ENCODE data around the gene DNAJC11.

DNAJC11 gene

GRCh38 chr1:6594977-6595740 is 106.5 kb downstream of the DNAJC11 start:
- TF ChIP-seq GATA2 (IDR thresholded peaks at IDR 0.05; ENCODE audit: low read depth, low read length) (no peak), GATA3 (IDR thresholded peaks at IDR 0.05; ENCODE audit: low read depth, low read length) (no peak)

GRCh38 chr1:6593810-6594209 is 107.8 kb downstream of the DNAJC11 start:
- no peak for TF ChIP-seq GATA2 (IDR thresholded peaks at IDR 0.05; ENCODE audit: low read depth, low read length)
- no peak for TF ChIP-seq GATA3 (IDR thresholded peaks at IDR 0.05; ENCODE audit: low read depth, low read length)

DNA sequence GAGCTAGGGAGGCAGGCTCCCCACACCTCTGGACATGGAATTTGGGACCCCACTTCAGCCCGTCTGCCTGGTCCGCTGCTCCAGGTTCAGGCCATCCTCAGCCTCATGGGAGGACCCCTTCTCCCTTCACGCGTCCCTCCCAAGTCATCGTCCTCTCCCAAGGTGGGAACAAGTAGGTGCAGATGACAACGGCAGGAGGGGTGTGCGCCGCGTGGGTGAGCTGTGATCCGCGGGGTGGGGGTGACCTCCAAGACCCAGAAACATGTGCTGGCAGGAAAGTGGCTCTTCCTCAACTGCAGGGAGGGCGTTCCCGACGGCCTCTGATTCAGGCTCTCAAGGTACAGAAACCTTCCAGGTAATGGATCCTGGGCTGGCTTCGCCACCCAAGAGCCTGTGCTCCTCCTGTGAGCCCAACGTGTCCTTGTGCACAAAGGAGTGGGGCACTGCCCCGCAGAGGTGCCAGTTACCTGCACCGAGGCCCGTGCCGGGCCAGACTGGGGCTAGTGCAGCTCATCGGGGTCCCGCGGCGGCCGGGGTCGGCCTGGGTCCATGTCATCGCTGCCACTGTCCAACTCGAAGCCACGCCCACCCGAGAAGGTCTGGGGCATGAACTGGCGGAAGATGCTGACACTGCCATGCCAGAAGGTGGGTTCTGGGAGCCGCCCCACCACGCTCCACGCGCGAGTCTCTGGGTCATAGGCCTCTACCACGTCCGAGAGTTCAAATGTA is 108.6 kb downstream of the DNAJC11 start:
- TF ChIP-seq GATA2 (IDR thresholded peaks at IDR 0.05; ENCODE audit: low read depth, low read length) (no peak), GATA3 (IDR thresholded peaks at IDR 0.05; ENCODE audit: low read depth, low read length) (no peak)

DNA sequence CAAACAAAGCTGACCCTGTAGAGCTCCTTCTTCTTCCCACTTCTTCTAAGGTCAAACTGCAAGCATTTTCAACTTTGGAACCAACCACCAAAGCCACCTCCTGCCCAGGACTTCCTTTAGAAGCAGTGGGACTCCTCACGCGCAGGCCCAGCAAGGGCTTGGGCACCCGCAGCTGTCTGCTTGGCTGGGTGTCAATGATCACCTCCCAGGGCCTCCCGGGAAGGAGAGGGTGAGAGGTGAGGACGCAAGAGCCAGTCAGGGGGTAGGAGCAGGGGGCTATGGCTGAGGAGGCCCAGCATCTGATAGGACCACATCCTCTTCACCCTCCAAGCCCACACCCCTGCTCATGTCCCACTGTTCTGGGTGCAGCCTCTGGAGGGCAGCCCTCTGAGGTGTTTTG is 109.2 kb downstream of the DNAJC11 start:
- TF ChIP-seq GATA3 (IDR thresholded peaks at IDR 0.05; ENCODE audit: low read depth, low read length) = no peak

DNA sequence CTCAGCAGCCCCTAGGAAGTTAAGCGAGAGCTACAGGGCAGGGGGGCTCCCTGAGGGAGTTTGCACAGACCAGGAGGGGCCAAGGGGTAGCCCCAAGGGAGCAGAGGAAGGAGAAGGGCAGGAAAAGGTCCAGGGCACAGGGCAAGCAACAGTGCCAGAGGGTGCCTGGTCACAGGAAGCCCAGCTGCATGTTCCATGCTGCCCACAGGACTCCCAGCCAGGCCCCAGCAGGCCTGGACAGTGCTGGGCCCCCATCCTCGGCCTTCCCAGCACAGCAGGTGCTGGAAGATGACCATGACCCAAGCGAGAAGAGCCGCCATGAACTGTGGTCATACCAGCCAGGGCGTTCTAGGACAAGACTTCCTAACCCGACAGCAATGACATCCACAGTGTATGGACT is 110.0 kb downstream of the DNAJC11 start:
- TF ChIP-seq GATA3 (IDR thresholded peaks at IDR 0.05; ENCODE audit: low read depth, low read length) (no peak), GATA2 (IDR thresholded peaks at IDR 0.05; ENCODE audit: low read depth, low read length) (no peak)

DNA sequence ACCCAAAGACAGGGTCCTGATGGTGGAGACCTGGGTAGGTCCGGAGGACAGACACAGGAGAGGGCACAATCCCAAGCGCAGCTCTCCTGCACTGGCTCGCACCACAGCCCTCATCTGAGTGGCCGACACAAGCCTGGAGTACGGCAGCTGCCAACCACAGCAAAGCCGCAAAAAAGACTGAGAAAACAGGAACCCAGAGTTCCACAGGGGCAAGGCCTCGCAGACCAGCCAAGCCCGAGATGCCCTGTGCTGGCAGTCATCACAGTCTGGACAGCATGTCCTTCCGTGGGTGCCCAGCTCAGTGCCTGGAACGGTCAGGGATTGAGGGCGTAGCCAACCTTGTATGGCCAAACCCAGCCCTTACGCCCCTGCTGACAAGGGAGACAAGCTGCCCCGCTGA is 110.4 kb downstream of the DNAJC11 start:
- no peak for TF ChIP-seq GATA3 (IDR thresholded peaks at IDR 0.05; ENCODE audit: low read depth, low read length)
- no peak for TF ChIP-seq GATA2 (IDR thresholded peaks at IDR 0.05; ENCODE audit: low read depth, low read length)

DNA sequence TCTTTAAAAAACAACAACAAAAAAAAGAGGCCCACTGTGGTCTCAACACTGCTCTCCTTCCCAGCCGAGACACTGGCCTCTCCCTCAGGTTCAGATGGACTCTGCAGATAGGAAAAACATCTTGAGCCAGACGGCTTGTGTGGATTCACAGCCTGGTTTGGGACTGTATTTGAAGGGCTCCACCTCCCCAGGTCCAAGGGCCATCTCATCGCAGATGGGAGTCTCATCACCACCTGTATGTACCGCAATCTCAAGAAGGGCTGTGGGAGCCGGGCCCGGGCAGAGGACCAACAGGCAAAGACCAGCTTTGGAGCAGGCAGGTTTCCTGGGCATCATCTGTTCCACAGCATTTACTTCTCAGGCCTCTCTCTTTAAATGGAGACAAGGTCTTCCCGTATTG is 111.6 kb downstream of the DNAJC11 start:
- no peak for TF ChIP-seq GATA2 (IDR thresholded peaks at IDR 0.05; ENCODE audit: low read depth, low read length)
- TF ChIP-seq GATA3 (IDR thresholded peaks at IDR 0.05; ENCODE audit: low read depth, low read length) = no peak

GRCh38 chr1:6588893-6589520 is 112.6 kb downstream of the DNAJC11 start:
- TF ChIP-seq GATA2 (IDR thresholded peaks at IDR 0.05; ENCODE audit: low read depth, low read length) (no peak), GATA3 (IDR thresholded peaks at IDR 0.05; ENCODE audit: low read depth, low read length) (no peak)

DNA sequence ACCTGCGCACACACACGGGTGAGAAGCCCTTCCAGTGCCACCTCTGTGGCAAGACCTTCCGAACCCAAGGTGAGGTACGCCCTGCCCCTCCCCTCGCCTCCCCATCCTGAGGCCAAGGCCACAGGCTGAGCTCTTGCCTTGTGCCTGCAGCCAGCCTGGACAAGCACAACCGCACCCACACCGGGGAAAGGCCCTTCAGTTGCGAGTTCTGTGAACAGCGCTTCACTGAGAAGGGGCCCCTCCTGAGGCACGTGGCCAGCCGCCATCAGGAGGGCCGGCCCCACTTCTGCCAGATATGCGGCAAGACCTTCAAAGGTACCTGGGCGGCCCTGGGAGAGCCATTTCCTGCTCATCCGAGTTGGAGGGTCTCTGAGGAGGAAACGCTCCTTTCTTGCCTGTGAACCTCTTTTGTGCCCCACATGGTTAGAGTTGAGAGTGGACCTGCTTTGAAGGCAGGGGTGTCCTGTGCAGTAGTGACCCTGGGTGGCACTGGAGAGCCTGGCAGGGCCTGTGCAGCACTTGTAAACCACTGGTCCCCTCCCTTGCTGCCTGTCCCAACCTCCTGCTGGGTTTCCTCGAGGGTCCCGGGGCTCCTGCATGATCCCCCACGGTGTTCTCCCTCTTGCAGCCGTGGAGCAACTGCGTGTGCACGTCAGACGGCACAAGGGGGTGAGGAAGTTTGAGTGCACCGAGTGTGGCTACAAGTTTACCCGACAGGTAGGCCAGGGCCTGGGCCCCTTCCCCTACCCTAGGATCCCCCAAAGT is 113.3 kb downstream of the DNAJC11 start:
- no peak for TF ChIP-seq GATA3 (IDR thresholded peaks at IDR 0.05; ENCODE audit: low read depth, low read length)
- TF ChIP-seq GATA2 (IDR thresholded peaks at IDR 0.05; ENCODE audit: low read depth, low read length) = no peak

- no peak for TF ChIP-seq GATA3 (IDR thresholded peaks at IDR 0.05; ENCODE audit: low read depth, low read length)
- TF ChIP-seq GATA2 (IDR thresholded peaks at IDR 0.05; ENCODE audit: low read depth, low read length) = no peak
Observed at GRCh38 chr1:6587261-6588005, 114.2 kb downstream of the DNAJC11 start.

DNA sequence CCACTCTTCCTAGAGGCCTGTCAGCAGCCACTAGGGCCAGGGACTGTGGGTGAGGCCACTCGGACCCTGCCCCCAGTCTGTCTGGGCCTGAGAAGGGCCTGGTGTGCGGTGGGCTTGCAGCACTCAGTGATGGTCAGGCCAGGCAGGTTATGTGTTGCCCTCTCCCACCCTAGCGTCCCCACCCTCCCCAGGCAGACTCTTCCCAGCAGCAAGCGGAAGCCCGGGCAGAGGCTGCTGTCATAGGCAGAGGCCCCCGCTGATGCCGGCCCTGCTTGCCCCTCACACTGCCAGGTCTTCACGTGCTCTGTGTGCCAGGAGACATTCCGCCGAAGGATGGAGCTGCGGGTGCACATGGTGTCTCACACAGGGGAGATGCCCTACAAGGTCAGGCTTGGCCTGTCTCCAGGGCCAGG is 115.2 kb downstream of the DNAJC11 start:
- TF ChIP-seq GATA2 (IDR thresholded peaks at IDR 0.05; ENCODE audit: low read depth, low read length) (no peak), GATA3 (IDR thresholded peaks at IDR 0.05; ENCODE audit: low read depth, low read length) (no peak)

DNA sequence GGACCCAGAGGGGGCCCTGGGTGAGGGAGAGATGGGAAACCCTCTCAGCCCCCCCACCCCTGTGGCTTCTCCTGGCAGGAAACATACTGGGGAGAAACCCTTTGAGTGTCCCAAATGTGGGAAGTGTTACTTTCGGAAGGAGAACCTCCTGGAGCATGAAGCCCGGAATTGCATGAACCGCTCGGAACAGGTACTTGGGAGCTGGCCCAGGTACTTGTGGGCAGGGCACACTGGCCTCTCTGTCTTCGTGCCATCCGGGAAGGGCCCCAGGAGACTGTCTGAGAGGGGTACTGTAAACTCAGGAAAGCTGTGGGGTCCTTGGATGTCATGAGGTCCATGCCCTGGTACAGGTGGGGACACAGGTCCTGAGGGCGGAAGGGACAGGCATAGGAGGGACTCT is 115.8 kb downstream of the DNAJC11 start:
- TF ChIP-seq GATA3 (IDR thresholded peaks at IDR 0.05; ENCODE audit: low read depth, low read length) (no peak), GATA2 (IDR thresholded peaks at IDR 0.05; ENCODE audit: low read depth, low read length) (no peak)

DNA sequence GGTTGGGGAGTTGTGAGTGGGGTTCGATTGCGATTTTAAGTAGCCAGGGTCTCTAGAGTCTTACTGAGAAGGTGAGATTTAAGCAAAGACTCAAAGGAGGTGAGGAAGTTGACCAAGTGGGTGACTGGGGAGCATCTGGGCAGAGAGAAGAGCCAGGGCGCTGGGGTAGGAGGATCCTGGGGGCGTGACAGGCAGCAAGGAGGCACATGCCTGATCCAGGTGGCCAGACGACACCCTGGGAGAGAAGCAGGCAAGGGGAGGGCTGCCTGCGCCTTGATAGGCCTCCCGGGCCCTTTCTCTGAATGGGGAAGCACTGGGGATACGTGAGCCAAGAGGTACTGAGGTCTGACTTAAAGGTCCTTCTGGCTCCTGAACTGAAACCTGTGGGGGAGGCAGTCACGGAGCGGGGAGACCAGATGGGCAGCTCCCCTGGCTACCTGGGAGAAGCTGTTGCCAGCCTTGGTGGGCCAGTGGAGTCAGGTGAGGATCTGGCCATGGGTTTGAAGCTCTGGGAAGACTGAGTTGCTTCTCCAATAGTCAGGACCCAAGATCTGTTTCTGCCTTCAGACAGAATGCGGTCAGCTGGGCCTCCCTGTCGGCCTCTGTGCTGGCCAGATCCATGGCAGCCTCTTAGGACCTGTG is 116.4 kb downstream of the DNAJC11 start:
- TF ChIP-seq GATA3 (IDR thresholded peaks at IDR 0.05; ENCODE audit: low read depth, low read length) (no peak), GATA2 (IDR thresholded peaks at IDR 0.05; ENCODE audit: low read depth, low read length) (no peak)

Data from SH-SY5Y (cell line).